HEK293 (cell line): ENCODE data around the gene ALKBH3.

Source experiments
- CTCF ChIA-PET: fragments of 350-600 bp; formaldehyde crosslinking; extraction: SDS; loops from one replicate; lab custom pipeline; 2021; ENCODE audit warnings: antibody characterized with exemption; lab: Yijun Ruan, JAX
- POLR2A ChIA-PET: fragments of 300-600 bp; formaldehyde crosslinking; extraction: SDS; loops from one replicate; lab custom pipeline; 2020; ENCODE audit warnings: antibody characterized with exemption, inconsistent platforms; lab: Yijun Ruan, JAX
- H3K27ac ChIP-seq: fragments of 200-500 bp; sonication (Bioruptor generic); 2 replicates; pipeline ENCODE4 v1.5.1; 2014; ENCODE audit warnings: low read depth, low read length, control low read depth, inconsistent platforms; ENCODE audit errors: extremely low read depth
- H3K36me3 ChIP-seq, 2 experiments: fragments of 200-500 bp in 1 of 2; sonication (Bioruptor generic) in 1 of 2; 1 replicate in 1 of 2; 2 replicates in 1 of 2; pipeline ENCODE4 v1.5.1; 2014 to 2017; ENCODE audit warnings: inconsistent platforms in 2 of 2, low read length in 2 of 2; ENCODE audit not compliant: control insufficient read depth in 2 of 2, insufficient read depth in 1 of 2
- H3K4me1 ChIP-seq: fragments of 200-500 bp; sonication (Bioruptor generic); 2 replicates; pipeline ENCODE4 v1.5.1; 2014; ENCODE audit warnings: mild to moderate bottlenecking, low read length, inconsistent platforms; ENCODE audit not compliant: control insufficient read depth, insufficient read depth
- H3K4me3 ChIP-seq: 2 replicates; pipeline ENCODE4 v1.5.1; 2011; ENCODE audit warnings: low read depth, mild to moderate bottlenecking, control low read depth, low read length, moderate library complexity
- H3K9me3 ChIP-seq: fragments of 200-500 bp; sonication (Bioruptor generic); 2 replicates; pipeline ENCODE4 v1.5.1; 2014; ENCODE audit warnings: low read depth, low read length, inconsistent platforms; ENCODE audit not compliant: control insufficient read depth, insufficient read depth
- EGR2 ChIP-seq: fragments of 450-650 bp; formaldehyde crosslinking; IDR thresholded peaks from 2 replicates; pipeline ENCODE4 v1.5.1; 2016; ENCODE audit warnings: low read depth, missing biosample characterization, missing genetic modification characterization
- GLI2 ChIP-seq: fragments of 450-650 bp; formaldehyde crosslinking; IDR thresholded peaks from 2 replicates; pipeline ENCODE4; 2017; ENCODE audit warnings: missing biosample characterization, missing genetic modification characterization, low read depth, borderline replicate concordance
- GLI4 ChIP-seq: fragments of 450-650 bp; formaldehyde crosslinking; IDR thresholded peaks from 2 replicates; pipeline ENCODE4 v1.5.1; 2016; ENCODE audit warnings: missing biosample characterization, missing genetic modification characterization
- HOXA7 ChIP-seq: sonication (generic); formaldehyde crosslinking; IDR thresholded peaks from 2 replicates; pipeline ENCODE4 v1.8.1; 2022; ENCODE audit warnings: missing genetic modification reagents, borderline replicate concordance
- KLF10 ChIP-seq: fragments of 450-650 bp; IDR thresholded peaks from 2 replicates; pipeline ENCODE4 v1.5.1; 2018; ENCODE audit warnings: missing biosample characterization, mild to moderate bottlenecking, missing genetic modification characterization
- KLF7 ChIP-seq: fragments of 450-650 bp; formaldehyde crosslinking; IDR thresholded peaks from 2 replicates; pipeline ENCODE4 v1.5.1; 2016; ENCODE audit warnings: missing biosample characterization, missing genetic modification characterization, borderline replicate concordance
- PRDM4 ChIP-seq: fragments of 450-650 bp; formaldehyde crosslinking; IDR thresholded peaks from 2 replicates; pipeline ENCODE4 v1.5.1; 2017; ENCODE audit warnings: missing biosample characterization, missing genetic modification characterization
- SALL2 ChIP-seq: fragments of 450-650 bp; formaldehyde crosslinking; IDR thresholded peaks from 2 replicates; pipeline ENCODE4 v1.5.0; 2017; ENCODE audit warnings: missing biosample characterization, mild to moderate bottlenecking, missing genetic modification characterization, borderline replicate concordance
- SCRT2 ChIP-seq: fragments of 450-650 bp; formaldehyde crosslinking; IDR thresholded peaks from 2 replicates; pipeline ENCODE4 v1.5.1; 2016; ENCODE audit warnings: missing biosample characterization, missing genetic modification characterization
- WT1 ChIP-seq: fragments of 450-650 bp; formaldehyde crosslinking; IDR thresholded peaks from 2 replicates; pipeline ENCODE4 v1.5.1; 2016; ENCODE audit warnings: missing biosample characterization, missing genetic modification characterization
- ZBTB17 ChIP-seq: fragments of 450-650 bp; formaldehyde crosslinking; IDR thresholded peaks from 2 replicates; pipeline ENCODE4 v1.5.1; 2016; ENCODE audit warnings: missing biosample characterization, missing genetic modification characterization
- ZBTB21 ChIP-seq: fragments of 450-650 bp; formaldehyde crosslinking; IDR thresholded peaks from 2 replicates; pipeline ENCODE4 v1.5.1; 2017; ENCODE audit warnings: missing biosample characterization, missing genetic modification characterization
- ZFP3 ChIP-seq: fragments of 450-650 bp; formaldehyde crosslinking; IDR thresholded peaks from 2 replicates; pipeline ENCODE4 v1.5.1; 2016; ENCODE audit warnings: low read depth, missing biosample characterization, missing genetic modification characterization
- ZNF112 ChIP-seq: fragments of 450-650 bp; formaldehyde crosslinking; IDR thresholded peaks from 2 replicates; pipeline ENCODE4 v1.5.0; 2017; ENCODE audit warnings: missing biosample characterization, missing genetic modification characterization
- ZNF121 ChIP-seq: fragments of 450-650 bp; formaldehyde crosslinking; IDR thresholded peaks from 2 replicates; pipeline ENCODE4 v1.5.1; 2016; ENCODE audit warnings: missing biosample characterization, missing genetic modification characterization
- ZNF155 ChIP-seq: fragments of 450-650 bp; formaldehyde crosslinking; IDR thresholded peaks from 2 replicates; pipeline ENCODE4 v1.5.1; 2016; ENCODE audit warnings: missing biosample characterization, missing genetic modification characterization
- ZNF157 ChIP-seq: fragments of 450-650 bp; formaldehyde crosslinking; IDR thresholded peaks from 2 replicates; pipeline ENCODE4 v1.5.1; 2016; ENCODE audit warnings: missing biosample characterization, missing genetic modification characterization
- ZNF202 ChIP-seq: fragments of 450-650 bp; formaldehyde crosslinking; IDR thresholded peaks from 2 replicates; pipeline ENCODE4 v1.5.1; 2016; ENCODE audit warnings: missing biosample characterization, missing genetic modification characterization, borderline replicate concordance
- ZNF335 ChIP-seq: fragments of 450-650 bp; formaldehyde crosslinking; conservative IDR thresholded peaks from 2 replicates; pipeline ENCODE4 v1.5.1; 2016; ENCODE audit warnings: missing biosample characterization, missing genetic modification characterization
- ZNF341 ChIP-seq: fragments of 450-650 bp; formaldehyde crosslinking; IDR thresholded peaks from 2 replicates; pipeline ENCODE4; 2016; ENCODE audit warnings: low read depth, missing biosample characterization, missing genetic modification characterization
- ZNF423 ChIP-seq: fragments of 450-650 bp; formaldehyde crosslinking; IDR thresholded peaks from 2 replicates; pipeline ENCODE4 v1.5.1; 2016; ENCODE audit warnings: missing biosample characterization, missing genetic modification characterization
- ZNF473 ChIP-seq: fragments of 450-650 bp; formaldehyde crosslinking; IDR thresholded peaks from 2 replicates; pipeline ENCODE4 v1.5.1; 2017; ENCODE audit warnings: missing biosample characterization, missing genetic modification characterization
- ZNF544 ChIP-seq: fragments of 450-650 bp; formaldehyde crosslinking; IDR thresholded peaks from 2 replicates; pipeline ENCODE4 v1.5.0; 2017; ENCODE audit warnings: missing biosample characterization, missing genetic modification characterization
- ZNF548 ChIP-seq: fragments of 450-650 bp; formaldehyde crosslinking; IDR thresholded peaks from 2 replicates; pipeline ENCODE4 v1.5.1; 2016; ENCODE audit warnings: missing biosample characterization, missing genetic modification characterization
- ZNF555 ChIP-seq: fragments of 450-650 bp; formaldehyde crosslinking; conservative IDR thresholded peaks from 2 replicates; pipeline ENCODE4 v1.5.1; 2017; ENCODE audit warnings: missing biosample characterization, mild to moderate bottlenecking, missing genetic modification characterization, inconsistent platforms
- ZNF558 ChIP-seq: fragments of 450-650 bp; formaldehyde crosslinking; IDR thresholded peaks from 2 replicates; pipeline ENCODE4 v1.5.1; 2016; ENCODE audit warnings: missing biosample characterization, missing genetic modification characterization
- ZNF626 ChIP-seq: fragments of 450-650 bp; sonication (Bioruptor Pico); formaldehyde crosslinking; IDR thresholded peaks from 2 replicates; pipeline ENCODE4 v1.5.1; 2018; ENCODE audit warnings: missing biosample characterization, missing genetic modification characterization, inconsistent platforms
- ZNF664 ChIP-seq: fragments of 450-650 bp; formaldehyde crosslinking; IDR thresholded peaks from 2 replicates; pipeline ENCODE4 v1.5.1; 2016; ENCODE audit warnings: missing biosample characterization, missing genetic modification characterization
- ZNF670 ChIP-seq: fragments of 450-650 bp; formaldehyde crosslinking; IDR thresholded peaks from 2 replicates; pipeline ENCODE4 v1.5.1; 2016; ENCODE audit warnings: missing biosample characterization, missing genetic modification characterization, low read depth
- ZNF677 ChIP-seq: fragments of 450-650 bp; IDR thresholded peaks from 2 replicates; pipeline ENCODE4 v1.5.0; 2018; ENCODE audit warnings: missing biosample characterization, mild to moderate bottlenecking, missing genetic modification characterization, moderate library complexity
- ZNF747 ChIP-seq: fragments of 450-650 bp; formaldehyde crosslinking; IDR thresholded peaks from 2 replicates; pipeline ENCODE4 v1.5.1; 2016; ENCODE audit warnings: missing biosample characterization, missing genetic modification characterization
- ZNF837 ChIP-seq: fragments of 450-650 bp; formaldehyde crosslinking; IDR thresholded peaks from 2 replicates; pipeline ENCODE4 v1.5.1; 2016; ENCODE audit warnings: missing biosample characterization, missing genetic modification characterization
- ZNF843 ChIP-seq: fragments of 450-650 bp; formaldehyde crosslinking; IDR thresholded peaks from 2 replicates; pipeline ENCODE4 v1.5.1; 2016; ENCODE audit warnings: missing biosample characterization, missing genetic modification characterization
- ZSCAN30 ChIP-seq: fragments of 450-650 bp; IDR thresholded peaks from 2 replicates; pipeline ENCODE4 v1.5.1; 2018; ENCODE audit warnings: missing biosample characterization, mild to moderate bottlenecking, missing genetic modification characterization, moderate library complexity
- TF ChIP-seq, protein P1 (sequence below): fragments of 450-650 bp; formaldehyde crosslinking; IDR thresholded peaks from 2 replicates; pipeline ENCODE4 v1.5.1; 2017; ENCODE audit warnings: missing biosample characterization, missing genetic modification characterization
- TF ChIP-seq, protein P2 (sequence below): fragments of 450-650 bp; formaldehyde crosslinking; IDR thresholded peaks from 2 replicates; pipeline ENCODE4 v1.5.1; 2016; ENCODE audit warnings: missing biosample characterization, missing genetic modification characterization

Gene ALKBH3

DNA sequence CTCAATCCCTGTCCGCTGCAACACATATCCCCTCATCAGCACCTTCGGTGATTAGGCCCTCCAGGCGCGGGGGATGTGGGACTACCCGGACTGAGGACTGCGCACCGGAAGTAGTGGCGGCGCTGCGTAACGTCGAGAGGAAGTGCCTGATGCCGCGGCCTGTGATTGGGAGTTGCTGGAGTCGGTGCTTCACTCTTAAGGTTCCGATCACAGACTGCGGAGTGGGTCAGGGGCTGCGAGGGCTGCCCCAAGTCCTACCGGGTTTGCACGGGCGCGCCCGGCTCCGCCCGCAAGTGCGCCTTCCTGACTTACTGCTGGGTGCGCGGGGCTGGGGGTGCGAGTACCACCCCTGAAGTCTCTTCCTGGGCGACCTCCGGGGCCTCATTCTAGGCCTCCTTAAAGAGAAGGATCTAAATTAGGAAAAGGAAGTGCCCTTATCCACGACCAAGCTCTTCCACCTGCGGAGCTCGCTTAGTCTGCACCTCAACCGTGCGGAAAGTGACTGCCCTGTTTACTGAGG, at the start of gene ALKBH3:
ALKBH3 (plus strand) TSS at position 192 of the 520 bp plus-strand sequence. CDS start 1,822 bp downstream, outside the sequence.
- no peaks in the 10 kb centered on the region for H3K9me3 ChIP-seq
- H3K4me1 ChIP-seq, result 0 out of 2 replicates have a peak, but pooled peaks cover 4% of the 10 kb centered on the region
- H3K4me3 ChIP-seq, result peak within 1 kb of the TSS; percentile 89
- no peak within 1 kb of the TSS for H3K27ac ChIP-seq
- CTCF ChIA-PET, result interaction anchor here (1.0 to 1.8 kb wide), 2 partner anchors 10 to 158 kb away, joined by 3 to 18 read pairs; no protein-coding TSS in a partner anchor
- POLR2A ChIA-PET, result interaction anchor here (0.7 kb wide), 1 partner anchor 57 kb away, joined by 3 read pairs; no protein-coding TSS in a partner anchor
- peaks cover 6 to 34% of the 10 kb centered on the region in 2 experiments for H3K36me3 ChIP-seq
- TF ChIP-seq, protein P1, sequence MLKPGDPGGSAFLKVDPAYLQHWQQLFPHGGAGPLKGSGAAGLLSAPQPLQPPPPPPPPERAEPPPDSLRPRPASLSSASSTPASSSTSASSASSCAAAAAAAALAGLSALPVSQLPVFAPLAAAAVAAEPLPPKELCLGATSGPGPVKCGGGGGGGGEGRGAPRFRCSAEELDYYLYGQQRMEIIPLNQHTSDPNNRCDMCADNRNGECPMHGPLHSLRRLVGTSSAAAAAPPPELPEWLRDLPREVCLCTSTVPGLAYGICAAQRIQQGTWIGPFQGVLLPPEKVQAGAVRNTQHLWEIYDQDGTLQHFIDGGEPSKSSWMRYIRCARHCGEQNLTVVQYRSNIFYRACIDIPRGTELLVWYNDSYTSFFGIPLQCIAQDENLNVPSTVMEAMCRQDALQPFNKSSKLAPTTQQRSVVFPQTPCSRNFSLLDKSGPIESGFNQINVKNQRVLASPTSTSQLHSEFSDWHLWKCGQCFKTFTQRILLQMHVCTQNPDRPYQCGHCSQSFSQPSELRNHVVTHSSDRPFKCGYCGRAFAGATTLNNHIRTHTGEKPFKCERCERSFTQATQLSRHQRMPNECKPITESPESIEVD (tag by site-specific recombination), result no peak
- TF ChIP-seq ZNF341 (tag by site-specific recombination), result no peak
- TF ChIP-seq ZNF664 (tag by site-specific recombination), result no peak; the same call in 1 of the 2 replicates
- TF ChIP-seq ZNF548 (tag by site-specific recombination), result no peak
- TF ChIP-seq ZNF626 (tag by site-specific recombination), result no peak
- TF ChIP-seq ZNF747 (tag by site-specific recombination), result no peak
- TF ChIP-seq ZNF544 (tag by site-specific recombination), result no peak
- no peak for TF ChIP-seq WT1 (tag by site-specific recombination)
- no peak for TF ChIP-seq ZNF157 (tag by site-specific recombination)
- peak; percentile 96 for TF ChIP-seq SALL2 (tag by site-specific recombination)
- peak; percentile 71 for TF ChIP-seq ZSCAN30 (tag by site-specific recombination)
- no peak for TF ChIP-seq ZNF112 (tag by site-specific recombination)
- peak; percentile 40; the same call in 1 of the 2 replicates for TF ChIP-seq SCRT2
- no peak for TF ChIP-seq ZNF837 (tag by site-specific recombination)
- no peak for TF ChIP-seq ZNF155 (tag by site-specific recombination)
- TF ChIP-seq ZNF555 (tag by site-specific recombination), result no peak
- TF ChIP-seq, protein P2, sequence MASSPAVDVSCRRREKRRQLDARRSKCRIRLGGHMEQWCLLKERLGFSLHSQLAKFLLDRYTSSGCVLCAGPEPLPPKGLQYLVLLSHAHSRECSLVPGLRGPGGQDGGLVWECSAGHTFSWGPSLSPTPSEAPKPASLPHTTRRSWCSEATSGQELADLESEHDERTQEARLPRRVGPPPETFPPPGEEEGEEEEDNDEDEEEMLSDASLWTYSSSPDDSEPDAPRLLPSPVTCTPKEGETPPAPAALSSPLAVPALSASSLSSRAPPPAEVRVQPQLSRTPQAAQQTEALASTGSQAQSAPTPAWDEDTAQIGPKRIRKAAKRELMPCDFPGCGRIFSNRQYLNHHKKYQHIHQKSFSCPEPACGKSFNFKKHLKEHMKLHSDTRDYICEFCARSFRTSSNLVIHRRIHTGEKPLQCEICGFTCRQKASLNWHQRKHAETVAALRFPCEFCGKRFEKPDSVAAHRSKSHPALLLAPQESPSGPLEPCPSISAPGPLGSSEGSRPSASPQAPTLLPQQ (tag by site-specific recombination), result peak; percentile 78
- TF ChIP-seq HOXA7, result no peak
- TF ChIP-seq ZNF335 (tag by site-specific recombination), result peak; percentile 60
- peak; percentile 79 for TF ChIP-seq ZBTB17 (tag by site-specific recombination)
- TF ChIP-seq ZFP3 (tag by site-specific recombination), result no peak
- peak; percentile 57; the same call in 1 of the 2 replicates for TF ChIP-seq ZNF843 (tag by site-specific recombination)
- TF ChIP-seq GLI4 (tag by site-specific recombination), result peak; percentile 96
- no peak for TF ChIP-seq ZNF202
- no peak for TF ChIP-seq ZNF670 (tag by site-specific recombination)
- TF ChIP-seq ZBTB21 (tag by site-specific recombination), result no peak
- TF ChIP-seq PRDM4 (tag by site-specific recombination), result no peak
- no peak for TF ChIP-seq ZNF473
- TF ChIP-seq GLI2 (tag by site-specific recombination), result no peak
- TF ChIP-seq ZNF558 (tag by site-specific recombination), result no peak; the same call in 1 of the 2 replicates
- no peak for TF ChIP-seq ZNF423 (tag by site-specific recombination)
- TF ChIP-seq ZNF121 (tag by site-specific recombination), result no peak
- TF ChIP-seq KLF10 (tag by site-specific recombination), result peak; percentile 30; the same call in 1 of the 2 replicates
- TF ChIP-seq KLF7 (tag by site-specific recombination), result peak; percentile 68; the same call in 1 of the 2 replicates
- TF ChIP-seq EGR2, result no peak
- no peak for TF ChIP-seq ZNF677
